Measurements from ENCODE around the gene DMD.

Gene DMD

GRCh38 chrX:32618154-32618553 lies 593.2 kb downstream of the DMD start:
- TF ChIP-seq CTCF (IDR thresholded peaks at IDR 0.05; ENCODE audit: low read depth, low read length), result no peak
- H3K4me3 ChIP-seq (ENCODE audit: low read depth, low read length), result no peak overlapping the region

- TF ChIP-seq CTCF (IDR thresholded peaks at IDR 0.05; ENCODE audit: low read depth, low read length), result no peak
Observed at GRCh38 chrX:32614707-32615106, 596.6 kb downstream of the DMD start.

GRCh38 chrX:32599156-32599555 lies 612.2 kb downstream of the DMD start:
- no peak overlapping the region for H3K4me3 ChIP-seq (ENCODE audit: low read depth, low read length)
- no peak for TF ChIP-seq CTCF (IDR thresholded peaks at IDR 0.05; ENCODE audit: low read depth, low read length)

More at GRCh38 chrX:32614707-32615106, 596.6 kb downstream of the DMD start:
- H3K4me3 ChIP-seq (ENCODE audit: low read depth, low read length), result no peak overlapping the region

- TF ChIP-seq CTCF (IDR thresholded peaks at IDR 0.05; ENCODE audit: low read depth, low read length), result no peak
- no peak overlapping the region for H3K4me3 ChIP-seq (ENCODE audit: low read depth, low read length)
Observed at GRCh38 chrX:32598707-32599106, 612.6 kb downstream of the DMD start.

- no peak overlapping the region for H3K4me3 ChIP-seq (ENCODE audit: low read depth, low read length)
- TF ChIP-seq CTCF (IDR thresholded peaks at IDR 0.05; ENCODE audit: low read depth, low read length), result no peak
Observed at GRCh38 chrX:32597777-32598176, 613.6 kb downstream of the DMD start.

GRCh38 chrX:32592786-32593185 lies 618.6 kb downstream of the DMD start:
- TF ChIP-seq CTCF (IDR thresholded peaks at IDR 0.05; ENCODE audit: low read depth, low read length), result no peak
- no peak overlapping the region for H3K4me3 ChIP-seq (ENCODE audit: low read depth, low read length)

GRCh38 chrX:32591589-32591988 lies 619.8 kb downstream of the DMD start:
- no peak overlapping the region for H3K4me3 ChIP-seq (ENCODE audit: low read depth, low read length)
- TF ChIP-seq CTCF (IDR thresholded peaks at IDR 0.05; ENCODE audit: low read depth, low read length), result no peak

Data from WI38 (cell line).